Right cardiac atrium (tissue), 5 donors: ENCODE results near the gene LPAR3. TPM values are rescaled to one million over a fixed set of nuclear protein-coding genes. Genes with fewer than 3 reads are reported as not detected.

Experiments
- ATAC-seq, 2 donors: fragments of 200-7000 bp; cut with Tn5 transposase; one replicate each; pipeline versions ENCODE4 v1.8.0 to v1.9.1; 2020; ENCODE audit warnings: moderate library complexity in 2 of 2, mild to moderate bottlenecking in 1 of 2
- DNase-seq, 3 donors: peaks; one replicate each; pipeline ENCODE4 v3.0.0-alpha.2; 2020
- H3K27ac ChIP-seq: one replicate; pipeline ENCODE4 v1.5.1; 2013; ENCODE audit warnings: mild to moderate bottlenecking, low read length, control low read depth, moderate library complexity
- H3K27me3 ChIP-seq: one replicate; pipeline ENCODE4 v1.6.1; 2013; ENCODE audit not compliant: control insufficient read depth, insufficient read depth
- H3K4me1 ChIP-seq: one replicate; pipeline ENCODE4 v1.6.1; 2013; ENCODE audit warnings: low read length; ENCODE audit not compliant: control insufficient read depth, insufficient read depth
- H3K4me3 ChIP-seq: one replicate; pipeline ENCODE4 v1.5.1; 2013; ENCODE audit warnings: low read length, control low read depth
- H3K9me3 ChIP-seq: one replicate; pipeline ENCODE4 v1.6.1; 2013; ENCODE audit warnings: low read length; ENCODE audit not compliant: control insufficient read depth
- WGBS: extraction: QIAGEN DNeasy Blood & Tissue Kit; methylation state at CpG from one replicate; pipeline ENCODE4 v1.1.7; 2013; 5-methylcytosine and 5-hydroxymethylcytosine counted together
- intact Hi-C, 4 donors: fragments of 100-400 bp; cut with DNase I; formaldehyde crosslinking; loops; one replicate each; pipeline versions ENCODE4 v1.11.0 to v1.14.0; 2022 to 2023
- long read RNA-seq, 4 donors: library from polyadenylated mRNA; unstranded; transcript quantifications; one replicate each; pipeline ENCODE4 v2.0.0, GENCODE V29; 2020 to 2021
- polyA plus RNA-seq: library from polyadenylated mRNA; stranded (reverse); fragments of 200-250 nt; gene quantifications from one replicate; pipeline ENCODE4 v1.2.3, GENCODE V29; 2013
- total RNA-seq, 4 donors: library from RNA; stranded (reverse); fragmentation: NEBNext Ultra II Directional; extraction: Animal tissue kit (Norgen Biotek cat#: 25700); gene quantifications; one replicate each; pipeline ENCODE4 v1.2.1, GENCODE V29; 2021
- donor health status: healthy with polysubstance abuse.
- donor health status: DM: no; HTN: yes; CAD: no.
- donor health status: DM: no; HTN: no; CAD: no.
- donor health status: DM: no; HTN: yes; CAD: no; lungs with severe emphysema.
- donor health status: DM: yes; HTN: yes; CAD: no.

Gene LPAR3
- total RNA-seq (10 to 100 TPM; 40.0 to 51.8 (median 47.6) TPM), polyA plus RNA-seq (23.9 TPM)
- long read RNA-seq, donor 1, transcript LPAR3-201 (3 exons, 1,720 nt): major isoform, 107 of 143 reads
- long read RNA-seq, donor 1, transcript LPAR3-202 (2 exons, 3,345 nt): minor isoform, 11 of 143 reads
- long read RNA-seq, donor 1, partial matches to known transcripts: 0 of 143 reads
- long read RNA-seq, donor 1, other reads (novel, unspliced or antisense): 25 of 143 reads
- long read RNA-seq, donor 2, transcript LPAR3-201 (3 exons, 1,720 nt): major isoform, 55 of 58 reads
- long read RNA-seq, donor 2, partial matches to known transcripts: 0 of 58 reads
- long read RNA-seq, donor 2, other reads (novel, unspliced or antisense): 3 of 58 reads
- long read RNA-seq, donor 3, partial matches to known transcripts: 1 of 6 reads
- long read RNA-seq, donor 3, other reads (novel, unspliced or antisense): 2 of 6 reads
- long read RNA-seq, donor 4, transcript LPAR3-201 (3 exons, 1,720 nt): major isoform, 62 of 73 reads
- long read RNA-seq, donor 4, partial matches to known transcripts: 0 of 73 reads
- long read RNA-seq, donor 4, other reads (novel, unspliced or antisense): 8 of 73 reads

GRCh38 chr1:84892705-84893618 lies at the start of gene LPAR3:
LPAR3 (minus strand) TSS chr1:84893206; CDS start chr1:84866120, 27,086 bp downstream.
- Histone ChIP-seq H3K4me3 (peak within 1 kb of the TSS; percentile 58), H3K4me1 (no peaks in the 10 kb centered on the region), H3K27ac (peak within 1 kb of the TSS; percentile 43), H3K9me3 (no peaks in the 10 kb centered on the region), H3K27me3 (no peaks in the 10 kb centered on the region)
- intact Hi-C loops: loop anchor here in 1 of 4 donors (10.0 kb wide), 1 partner anchor 108 kb away; no protein-coding TSS in a partner anchor
- WGBS: under 1% methylated on average over 93 of the region's 93 CpGs
- DNase-seq (peak; percentile 45 to 82 (median 79)), ATAC-seq (peak; percentile 86 to 90)

- Histone ChIP-seq H3K27me3 (no peaks in the 10 kb centered on the region), H3K4me1 (no peaks in the 10 kb centered on the region), H3K9me3 (no peaks in the 10 kb centered on the region), H3K27ac (no peak overlapping the region), H3K4me3 (no peak overlapping the region)
- 64% methylated on average over 1 of the region's 1 CpG for WGBS
- ATAC-seq: no peak
- no peak for DNase-seq
- intact Hi-C loops: loop anchor here (5.0 to 10.0 kb wide), 4 partner anchors 133 to 315 kb away; partner anchors contain the start of gene C1orf52 (in 3 of the 4)
These were observed 48.8 kb upstream of the LPAR3 start for GRCh38 chr1:84941843-84942242.

GRCh38 chr1:84940481-84940880 lies 47.5 kb upstream of the LPAR3 start:
- intact Hi-C loops: loop anchor here (5.0 to 10.0 kb wide), 4 partner anchors 134 to 317 kb away; partner anchors contain the start of gene C1orf52 (in 3 of the 4)
- no peak overlapping the region for H3K27ac ChIP-seq
- H3K9me3 ChIP-seq: no peaks in the 10 kb centered on the region
- H3K4me3 ChIP-seq: no peak overlapping the region
- WGBS: 76% methylated on average over 4 of the region's 4 CpGs
- H3K27me3 ChIP-seq: no peaks in the 10 kb centered on the region
- H3K4me1 ChIP-seq: no peaks in the 10 kb centered on the region
- DNase-seq (no peak), ATAC-seq (no peak)

GRCh38 chr1:84939761-84940160 lies 46.8 kb upstream of the LPAR3 start:
- ATAC-seq (no peak), DNase-seq (no peak)
- Histone ChIP-seq H3K4me3 (no peak overlapping the region), H3K9me3 (no peaks in the 10 kb centered on the region), H3K27ac (no peak overlapping the region), H3K27me3 (no peaks in the 10 kb centered on the region), H3K4me1 (no peaks in the 10 kb centered on the region)
- intact Hi-C loops: loop anchor here (5.0 to 10.0 kb wide), 7 partner anchors 135 to 795 kb away; partner anchors contain the start of genes C1orf52 (in 3 of the 4) and PRKACB (in 1 of the 4)
- 93% methylated on average over 11 of the region's 11 CpGs for WGBS

GRCh38 chr1:84939151-84939550 lies 46.1 kb upstream of the LPAR3 start:
- DNase-seq (no peak), ATAC-seq (no peak)
- no peaks in the 10 kb centered on the region for H3K9me3 ChIP-seq
- intact Hi-C loops: loop anchor here in 2 of 4 donors (5.0 to 10.0 kb wide), 3 partner anchors 154 to 794 kb away; partner anchors contain the start of gene PRKACB (in 1 of the 2)
- no peak overlapping the region for H3K4me3 ChIP-seq
- H3K27ac ChIP-seq: no peak overlapping the region
- H3K27me3 ChIP-seq: no peaks in the 10 kb centered on the region
- H3K4me1 ChIP-seq: no peaks in the 10 kb centered on the region
- 69% methylated on average over 8 of the region's 8 CpGs for whole genome bisulfite sequencing

GRCh38 chr1:84936116-84936810 lies 43.3 kb upstream of the LPAR3 start:
- Histone ChIP-seq H3K4me1 (no peaks in the 10 kb centered on the region), H3K9me3 (no peaks in the 10 kb centered on the region), H3K27me3 (no peaks in the 10 kb centered on the region), H3K27ac (no peak overlapping the region), H3K4me3 (no peak overlapping the region)
- intact Hi-C loops: loop anchor here in 2 of 4 donors (5.0 to 10.0 kb wide), 3 partner anchors 151 to 791 kb away; partner anchors contain the start of gene PRKACB (in 1 of the 2)
- DNase-seq: no peak
- WGBS: 2% methylated on average over 5 of the region's 5 CpGs
- peak; percentile 73 to 74 for ATAC-seq

GRCh38 chr1:84933011-84933611 lies 40.1 kb upstream of the LPAR3 start:
- Histone ChIP-seq H3K27me3 (no peaks in the 10 kb centered on the region), H3K9me3 (no peaks in the 10 kb centered on the region), H3K4me3 (no peak overlapping the region), H3K4me1 (no peaks in the 10 kb centered on the region), H3K27ac (no peak overlapping the region)
- intact Hi-C loops: loop anchor here in 2 of 4 donors (5.0 to 10.0 kb wide), 3 partner anchors 148 to 788 kb away; partner anchors contain the start of gene PRKACB (in 1 of the 2)
- DNase-seq: no peak
- WGBS: 81% methylated on average over 7 of the region's 7 CpGs
- ATAC-seq: no peak

- H3K9me3 ChIP-seq: no peaks in the 10 kb centered on the region
- no peak for ATAC-seq
These were observed 37.8 kb upstream of the LPAR3 start for GRCh38 chr1:84930831-84931230.

GRCh38 chr1:84930329-84930728 lies 37.3 kb upstream of the LPAR3 start:
- ATAC-seq (no peak), DNase-seq (no peak)
- intact Hi-C loops: loop anchor here in 2 of 4 donors (5.0 to 10.0 kb wide), 3 partner anchors 146 to 786 kb away; partner anchors contain the start of gene PRKACB (in 1 of the 2)
- no peaks in the 10 kb centered on the region for H3K9me3 ChIP-seq
- no peaks in the 10 kb centered on the region for H3K4me1 ChIP-seq
- no peak overlapping the region for H3K27ac ChIP-seq
- 87% methylated on average over 4 of the region's 4 CpGs for WGBS
- no peaks in the 10 kb centered on the region for H3K27me3 ChIP-seq
- no peak overlapping the region for H3K4me3 ChIP-seq

More at GRCh38 chr1:84930831-84931230, 37.8 kb upstream of the LPAR3 start:
- Histone ChIP-seq H3K4me3 (no peak overlapping the region), H3K27ac (no peak overlapping the region), H3K27me3 (no peaks in the 10 kb centered on the region), H3K4me1 (no peaks in the 10 kb centered on the region)
- intact Hi-C loops: loop anchor here in 2 of 4 donors (5.0 to 10.0 kb wide), 3 partner anchors 146 to 786 kb away; partner anchors contain the start of gene PRKACB (in 1 of the 2)
- DNase-seq: no peak
- WGBS: 81% methylated on average over 2 of the region's 2 CpGs
